ENCODE results near the gene CCN5.

Gene CCN5

GRCh38 chr20:44717986-44718385 lies 2.8 kb downstream of the CCN5 start:
- no peak for DNase-seq (ENCODE audit: low read depth)
- H3K4me3 ChIP-seq (ENCODE audit: low read depth, low read length) = no peak overlapping the region
- TF ChIP-seq CTCF (IDR thresholded peaks at IDR 0.05; ENCODE audit: insufficient read depth, low read depth, low read length, missing control alignments) = peak; percentile 26

GRCh38 chr20:44719841-44720240 lies 4.7 kb downstream of the CCN5 start:
- H3K4me3 ChIP-seq (ENCODE audit: low read depth, low read length) = no peak overlapping the region
- DNase-seq (ENCODE audit: low read depth) = no peak
- no peak for TF ChIP-seq CTCF (IDR thresholded peaks at IDR 0.05; ENCODE audit: insufficient read depth, low read depth, low read length, missing control alignments)

GRCh38 chr20:44720621-44720996 lies 5.4 kb downstream of the CCN5 start:
- H3K4me3 ChIP-seq (ENCODE audit: low read depth, low read length) = no peak overlapping the region
- TF ChIP-seq CTCF (IDR thresholded peaks at IDR 0.05; ENCODE audit: insufficient read depth, low read depth, low read length, missing control alignments) = no peak
- no peak for DNase-seq (ENCODE audit: low read depth)

GRCh38 chr20:44720997-44721784 lies 6.0 kb downstream of the CCN5 start:
- H3K4me3 ChIP-seq (ENCODE audit: low read depth, low read length) = no peak overlapping the region
- no peak for DNase-seq (ENCODE audit: low read depth)
- no peak for TF ChIP-seq CTCF (IDR thresholded peaks at IDR 0.05; ENCODE audit: insufficient read depth, low read depth, low read length, missing control alignments)

GRCh38 chr20:44721785-44722054 lies 6.6 kb downstream of the CCN5 start:
- DNase-seq (ENCODE audit: low read depth) = no peak
- TF ChIP-seq CTCF (IDR thresholded peaks at IDR 0.05; ENCODE audit: insufficient read depth, low read depth, low read length, missing control alignments) = no peak
- no peak overlapping the region for H3K4me3 ChIP-seq (ENCODE audit: low read depth, low read length)

- no peak overlapping the region for H3K4me3 ChIP-seq (ENCODE audit: low read depth, low read length)
- no peak for TF ChIP-seq CTCF (IDR thresholded peaks at IDR 0.05; ENCODE audit: insufficient read depth, low read depth, low read length, missing control alignments)
These were observed 7.8 kb downstream of the CCN5 start for GRCh38 chr20:44722990-44723389.

GRCh38 chr20:44723391-44723790 lies 8.2 kb downstream of the CCN5 start:
- TF ChIP-seq CTCF (IDR thresholded peaks at IDR 0.05; ENCODE audit: insufficient read depth, low read depth, low read length, missing control alignments) = no peak
- H3K4me3 ChIP-seq (ENCODE audit: low read depth, low read length) = no peak overlapping the region
- peak; percentile 67 for DNase-seq (ENCODE audit: low read depth)

More at GRCh38 chr20:44722990-44723389, 7.8 kb downstream of the CCN5 start:
- no peak for DNase-seq (ENCODE audit: low read depth)

All from GM12865 (cell line).